Measurements from ENCODE around the gene CLDN18.

Gene CLDN18

GRCh38 chr3:138062037-138062436 lies 52.1 kb downstream of the CLDN18 start:
- DNase-seq (ENCODE audit: low read depth in 1 of 2, low spot score in 1 of 2): no peak

DNA sequence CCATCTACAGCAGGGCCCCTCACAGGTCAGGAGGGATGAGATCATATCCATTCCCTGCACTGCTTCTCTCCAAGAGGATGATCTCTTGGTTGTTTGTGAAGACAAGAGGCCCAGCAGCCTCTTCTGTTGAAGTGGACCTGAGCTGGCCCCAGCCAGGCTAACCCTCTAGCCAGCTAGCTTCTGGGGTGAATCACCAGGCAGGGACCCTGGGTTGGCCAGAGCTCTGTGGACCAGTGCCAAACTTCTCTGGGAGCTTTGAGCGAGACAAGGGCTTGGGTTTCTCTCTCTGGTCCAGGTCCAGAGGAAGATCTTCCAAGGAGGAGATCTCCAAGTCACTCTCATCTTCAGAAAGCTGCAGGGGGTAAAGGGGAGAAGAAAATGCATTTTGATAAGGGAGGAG lies 52.7 kb downstream of the CLDN18 start:
- no peak for DNase-seq (ENCODE audit: low read depth in 1 of 2, low spot score in 1 of 2)

DNA sequence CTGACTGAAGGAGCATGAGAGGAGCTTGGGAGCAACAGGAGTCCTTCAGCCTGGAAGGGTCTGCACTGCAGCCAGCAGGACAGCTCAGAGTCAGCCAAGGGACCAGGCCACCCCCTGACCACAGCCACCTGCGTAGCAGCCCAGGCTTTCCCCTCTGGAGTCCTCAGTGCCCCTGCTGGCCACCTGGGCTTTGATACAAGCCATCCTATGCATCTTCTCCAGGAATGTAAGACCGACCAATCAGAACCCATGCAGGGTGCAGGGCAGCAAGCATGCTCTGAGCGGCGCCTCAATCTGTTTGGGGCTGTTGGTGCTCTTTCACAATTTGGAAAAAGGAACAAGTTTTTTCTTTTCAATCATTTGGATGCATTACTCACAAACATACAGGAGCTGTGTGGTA lies 53.5 kb downstream of the CLDN18 start:
- no peak for DNase-seq (ENCODE audit: low read depth in 1 of 2, low spot score in 1 of 2)

GRCh38 chr3:138065949-138066348 lies 56.0 kb downstream of the CLDN18 start:
- DNase-seq (ENCODE audit: low read depth in 1 of 2, low spot score in 1 of 2): no peak

DNA sequence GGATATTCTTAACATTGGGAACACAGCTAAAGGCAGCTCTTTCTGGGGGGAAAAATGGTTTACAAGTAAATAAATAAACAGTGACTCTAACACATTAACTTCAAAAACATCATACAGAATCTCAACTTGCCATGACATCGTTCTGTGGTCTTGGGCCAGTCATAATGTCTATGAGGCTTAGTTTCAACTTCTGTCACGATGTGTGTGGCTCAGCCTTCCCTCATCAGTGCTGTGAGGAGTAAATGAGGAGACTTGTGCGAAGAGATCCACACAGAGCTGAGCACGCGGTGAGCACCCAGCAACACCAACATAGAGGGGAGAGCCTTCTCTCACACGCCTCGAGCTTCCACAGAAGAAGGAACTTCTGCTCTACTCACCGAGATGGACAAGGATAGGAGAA lies 56.4 kb downstream of the CLDN18 start:
- DNase-seq (ENCODE audit: low read depth in 1 of 2, low spot score in 1 of 2): no peak

DNA sequence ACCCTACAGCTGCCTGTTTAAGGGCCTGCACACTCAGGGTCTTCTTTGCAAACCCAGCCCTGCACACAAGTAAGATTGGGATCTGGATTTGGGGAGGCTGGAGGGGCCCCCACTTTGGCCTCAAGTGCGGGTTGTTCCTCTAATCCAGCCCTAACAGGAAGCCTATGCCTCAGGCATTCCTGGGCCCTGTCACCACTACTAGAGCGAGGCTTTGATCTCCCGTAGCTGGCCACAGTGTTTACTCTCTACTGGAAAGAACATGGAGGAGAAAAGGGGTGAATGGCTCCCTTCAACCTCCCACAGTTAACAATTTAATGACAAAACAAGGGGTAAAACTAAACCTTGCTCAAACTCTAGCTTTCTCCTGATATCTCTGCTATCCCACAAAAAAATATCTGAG lies 57.0 kb downstream of the CLDN18 start:
- DNase-seq (ENCODE audit: low read depth in 1 of 2, low spot score in 1 of 2): no peak

DNA sequence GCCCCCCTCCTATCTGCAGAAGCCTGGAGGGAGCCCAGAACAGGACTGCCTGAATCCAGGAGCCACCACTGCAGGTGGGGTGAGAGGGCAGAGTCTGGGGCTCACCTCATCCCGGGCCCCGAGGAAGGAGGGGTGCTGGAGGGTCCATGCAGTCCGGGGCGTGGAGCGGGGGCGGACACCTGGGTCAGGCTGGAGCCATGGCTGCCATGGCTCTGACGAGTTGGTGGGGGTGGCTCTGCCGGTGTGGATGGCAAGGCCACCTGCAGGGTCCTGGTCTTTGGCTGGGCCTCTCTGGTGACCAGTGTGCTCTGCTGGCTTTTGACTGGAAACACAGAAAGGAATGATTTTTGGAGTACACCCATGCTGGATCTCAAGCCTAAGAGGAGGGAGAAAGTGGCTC lies 58.1 kb downstream of the CLDN18 start:
- no peak for DNase-seq (ENCODE audit: low read depth in 1 of 2, low spot score in 1 of 2)

DNA sequence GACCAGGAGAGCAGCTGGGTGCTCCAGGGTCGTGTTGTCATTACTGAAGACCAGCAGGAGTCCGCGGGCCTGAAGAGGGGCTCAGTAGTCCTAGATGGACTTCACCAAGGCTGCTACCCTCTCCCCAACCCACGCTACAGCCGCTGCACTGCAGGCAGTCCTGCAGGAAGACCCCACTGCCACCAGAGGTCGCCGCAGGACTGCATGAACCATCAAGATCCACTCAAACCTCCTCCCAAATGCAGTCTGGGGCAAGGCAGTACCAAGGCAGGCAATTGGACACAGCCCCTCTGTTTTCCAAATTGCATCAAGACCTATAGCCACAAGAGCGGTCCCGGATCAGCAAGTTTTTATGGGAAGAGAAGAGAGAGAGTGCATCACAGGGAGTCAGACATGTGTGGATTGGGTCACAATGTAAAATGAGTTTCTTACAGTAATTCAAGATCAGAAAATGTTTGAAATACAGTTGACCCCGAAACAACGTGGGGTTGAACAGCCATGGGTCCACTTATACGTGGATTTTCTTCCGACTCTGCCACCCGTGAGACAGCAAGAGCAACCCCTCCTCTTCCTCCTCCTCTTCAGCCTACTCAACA lies 58.7 kb downstream of the CLDN18 start:
- DNase-seq (ENCODE audit: low read depth in 1 of 2, low spot score in 1 of 2): peak; percentile 65 to 70

GRCh38 chr3:138070006-138070405 lies 60.0 kb downstream of the CLDN18 start:
- DNase-seq (ENCODE audit: low read depth in 1 of 2, low spot score in 1 of 2): no peak

DNA sequence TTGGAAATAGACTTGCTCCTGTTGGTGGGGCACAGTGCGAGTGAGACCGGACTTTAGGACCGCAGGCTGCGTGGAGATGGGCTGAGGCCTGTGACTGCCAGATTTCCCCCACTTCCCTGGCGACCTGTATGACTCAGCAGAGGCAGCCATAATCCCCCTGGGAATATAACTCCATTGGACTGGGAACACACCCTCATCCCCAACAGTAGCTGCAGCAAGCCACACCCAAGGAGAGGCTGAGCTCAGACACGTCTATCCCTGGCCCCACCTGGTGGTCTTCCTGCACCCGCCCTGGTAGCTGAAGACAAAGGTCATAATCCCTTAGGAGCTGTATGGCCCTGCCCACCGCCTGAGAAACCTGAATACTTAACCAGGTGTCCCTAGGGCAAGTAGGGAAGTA lies 62.8 kb downstream of the CLDN18 start:
- no peak for DNase-seq (ENCODE audit: low read depth in 1 of 2, low spot score in 1 of 2)

DNA sequence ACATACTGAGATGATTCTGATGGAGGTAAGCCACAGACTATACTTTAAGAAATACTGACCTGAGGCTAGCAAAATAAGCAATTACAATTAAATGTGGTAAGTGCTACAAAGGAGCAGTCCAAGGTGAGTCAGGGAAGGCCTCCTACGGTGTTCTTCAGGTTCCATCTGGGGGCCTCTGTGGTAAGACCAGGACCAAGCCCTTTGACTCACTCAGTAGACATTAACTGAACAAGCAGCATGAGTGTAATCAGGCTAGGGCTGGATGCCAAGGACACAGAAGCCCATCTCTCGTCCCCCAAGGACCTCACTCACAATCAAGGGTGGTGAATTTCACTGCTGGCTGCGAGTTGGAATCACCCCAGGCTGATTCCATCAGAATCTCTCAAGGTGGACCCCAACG lies 68.1 kb downstream of the CLDN18 start:
- DNase-seq (ENCODE audit: low read depth in 1 of 2, low spot score in 1 of 2): no peak

DNA sequence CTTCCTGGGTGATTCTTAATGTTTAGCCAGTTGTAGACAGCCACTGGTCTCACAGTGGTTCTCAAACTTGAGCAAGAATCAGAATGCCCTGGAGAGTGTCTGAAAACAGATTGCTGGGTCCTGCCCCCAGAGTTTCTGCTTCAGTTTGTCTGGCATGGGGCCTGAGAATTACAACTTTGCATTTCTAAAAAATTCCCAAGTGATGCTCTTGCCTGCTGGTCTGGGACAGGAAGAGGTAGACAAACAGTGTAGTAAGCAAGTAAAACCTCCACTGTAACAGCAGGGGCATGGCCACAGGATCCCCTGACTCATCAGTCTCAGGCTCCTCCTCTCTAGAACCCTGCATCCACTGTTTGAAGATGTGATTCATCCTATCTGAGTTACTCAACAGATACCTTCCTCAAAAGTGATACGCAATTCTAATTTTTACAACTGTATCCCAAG lies 69.0 kb downstream of the CLDN18 start:
- no peak for DNase-seq (ENCODE audit: low read depth in 1 of 2, low spot score in 1 of 2)

- DNase-seq (ENCODE audit: low read depth in 1 of 2, low spot score in 1 of 2): no peak
Observed at GRCh38 chr3:138079901-138080300, 69.9 kb downstream of the CLDN18 start.

DNA sequence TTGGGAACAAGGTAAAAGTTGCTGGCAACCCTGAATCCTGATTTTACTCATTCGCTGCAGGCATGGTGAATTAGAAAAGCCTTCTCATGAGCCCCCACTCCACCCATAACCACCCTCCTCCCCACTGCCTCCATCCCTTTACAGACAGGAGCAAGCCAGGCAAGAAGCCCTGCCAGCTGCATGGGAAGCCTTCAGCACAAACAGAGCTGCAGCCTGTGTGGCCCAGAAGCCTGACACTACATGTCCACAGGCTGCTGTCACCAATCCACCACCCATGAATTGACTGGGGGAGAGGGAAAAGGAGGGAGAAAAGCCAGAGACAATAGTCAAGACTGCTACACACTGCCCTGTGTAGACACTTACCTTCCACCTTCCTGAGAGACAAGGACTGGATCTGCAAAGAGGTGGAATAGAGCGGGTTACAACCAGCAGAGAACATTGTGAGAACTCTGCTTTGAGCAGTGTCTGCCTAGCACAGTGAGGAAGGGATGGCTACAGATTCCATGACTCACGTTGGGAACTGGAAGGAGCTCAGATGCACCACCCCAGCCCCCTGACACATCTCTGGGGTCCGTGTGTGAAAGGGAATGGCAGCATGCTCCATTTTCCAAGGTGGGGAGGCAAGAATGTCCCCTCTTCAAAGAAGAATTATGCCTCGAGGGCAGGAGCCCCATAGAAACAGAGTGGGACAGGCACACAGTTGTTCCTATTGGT lies 71.6 kb downstream of the CLDN18 start:
- DNase-seq (ENCODE audit: low read depth in 1 of 2, low spot score in 1 of 2): no peak

DNA sequence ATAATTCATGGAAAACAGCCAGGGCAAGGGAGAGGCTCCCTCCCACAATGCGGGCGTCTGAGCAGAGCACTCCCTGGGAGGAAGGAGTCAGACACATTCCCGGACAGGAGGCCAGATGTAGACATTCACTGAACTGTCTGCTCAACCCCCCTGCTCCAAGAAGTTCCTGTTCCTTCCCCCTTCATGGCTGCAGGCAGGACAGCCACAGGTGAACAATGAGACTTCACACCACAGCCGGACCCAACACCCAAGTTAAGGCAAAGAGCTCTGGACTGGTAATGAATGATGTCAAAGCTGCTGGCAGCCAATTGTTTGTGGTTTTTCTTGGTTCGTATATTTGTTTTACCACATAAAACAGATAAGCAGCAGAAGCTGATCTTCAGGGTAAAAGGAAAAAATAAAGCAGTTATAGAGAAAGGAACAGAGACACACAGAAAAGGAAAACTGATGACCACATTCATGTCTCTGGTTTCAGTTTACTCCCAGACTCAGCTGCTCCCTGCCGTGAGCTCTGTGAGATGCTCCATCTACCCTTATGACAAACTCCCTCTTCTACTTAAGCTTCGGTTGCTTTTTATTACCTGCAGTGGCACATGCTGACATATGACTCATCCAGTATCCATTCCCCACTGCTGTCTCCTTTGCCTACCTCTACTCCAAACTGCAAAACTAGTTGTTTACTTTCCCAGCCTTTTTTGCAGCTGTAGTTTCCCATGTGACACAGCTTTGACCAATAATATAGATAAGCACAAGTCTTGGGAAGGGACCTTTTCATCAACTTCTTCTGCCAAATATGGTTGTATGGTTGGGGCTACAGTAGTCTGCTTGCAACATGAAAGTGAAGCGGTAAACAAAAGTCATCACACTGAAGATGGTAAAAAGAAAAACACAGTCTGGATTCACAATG lies 72.4 kb downstream of the CLDN18 start:
- peak in 1 of 2 donors; percentile 23 for DNase-seq (ENCODE audit: low read depth in 1 of 2, low spot score in 1 of 2)

DNA sequence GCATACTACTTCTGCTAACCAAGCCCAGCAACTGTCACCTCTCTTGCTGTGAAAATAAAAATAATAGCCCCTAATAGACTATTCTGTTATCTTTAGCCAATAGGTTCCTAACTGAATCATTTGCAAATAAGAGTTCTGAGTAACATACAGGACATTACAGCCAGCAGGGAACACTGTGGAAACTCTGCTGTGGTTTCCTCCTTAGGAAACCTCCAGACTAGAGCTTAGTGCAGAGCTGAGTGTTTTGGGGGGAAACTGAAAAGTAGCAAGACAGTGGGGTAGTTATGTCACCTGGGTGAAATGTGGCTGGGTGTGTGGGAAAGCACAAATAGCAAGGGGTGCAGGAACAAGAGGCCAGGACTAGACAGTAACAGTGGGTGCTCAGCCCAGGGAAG lies 73.0 kb downstream of the CLDN18 start:
- DNase-seq (ENCODE audit: low read depth in 1 of 2, low spot score in 1 of 2): no peak

Measured in activated CD4-positive, alpha-beta T cell treated with anti-CD3 and anti-CD28 coated beads, Interleukin-2, amount 50 U/mL, for 24 hours (primary cell).